ENCODE results near the gene NDRG3.

GRCh38 chr20:36687850-36688249, 58.0 kb downstream of the NDRG3 start:
- TF ChIP-seq CTCF (IDR thresholded peaks at IDR 0.05; ENCODE audit: insufficient read depth, low read depth, low read length) (no peak), EZH2 (IDR thresholded peaks at IDR 0.05; ENCODE audit: insufficient read depth, low read length) (no peak)

All from astrocyte (in vitro differentiated cells and primary cell).